Measurements from ENCODE around the gene MTFP1.
"Not testable (repeated sequence)": the region's sequence is repeated elsewhere in the genome, so short reads cannot be mapped to it uniquely, and the experiment has no call there.

The MTFP1 gene

GRCh38 chr22:30426388-30427353, 1.1 kb downstream of the MTFP1 start:
- DNase-seq = peak; percentile 34

GRCh38 chr22:30427871-30428270, 2.3 kb downstream of the MTFP1 start:
- DNase-seq = no peak

GRCh38 chr22:30429887-30430286, 4.3 kb downstream of the MTFP1 start:
- no peak for DNase-seq

GRCh38 chr22:30430933-30431332, 5.4 kb downstream of the MTFP1 start:
- no peak for DNase-seq

GRCh38 chr22:30432096-30432495, 6.5 kb downstream of the MTFP1 start:
- no peak for DNase-seq

- no peak for DNase-seq
Observed at GRCh38 chr22:30432520-30432919, 7.0 kb downstream of the MTFP1 start.

- DNase-seq = no peak
Observed at GRCh38 chr22:30433227-30433626, 7.7 kb downstream of the MTFP1 start.

- no peak for DNase-seq
Observed at GRCh38 chr22:30433773-30434172, 8.2 kb downstream of the MTFP1 start.

GRCh38 chr22:30434843-30435242, 9.3 kb downstream of the MTFP1 start:
- DNase-seq = no peak

GRCh38 chr22:30435674-30436126, 10.1 kb downstream of the MTFP1 start:
- no peak for DNase-seq

GRCh38 chr22:30436196-30436595, 10.6 kb downstream of the MTFP1 start:
- DNase-seq = no peak

- no peak for DNase-seq
Observed at GRCh38 chr22:30438559-30438958, 13.0 kb downstream of the MTFP1 start.

- DNase-seq = no peak
Observed at GRCh38 chr22:30439226-30439625, 13.7 kb downstream of the MTFP1 start.

GRCh38 chr22:30439836-30440235, 14.3 kb downstream of the MTFP1 start:
- no peak for DNase-seq

- DNase-seq = no peak
Observed at GRCh38 chr22:30441088-30441487, 15.5 kb downstream of the MTFP1 start.

GRCh38 chr22:30444632-30445437, 19.3 kb downstream of the MTFP1 start:
- peak; percentile 20 for DNase-seq

- DNase-seq = no peak
Observed at GRCh38 chr22:30445438-30446145, 20.0 kb downstream of the MTFP1 start.

GRCh38 chr22:30447656-30448055, 22.1 kb downstream of the MTFP1 start:
- DNase-seq = no peak

- DNase-seq = not testable (repeated sequence)
Observed at GRCh38 chr22:30451488-30451887, 25.9 kb downstream of the MTFP1 start.

GRCh38 chr22:30452861-30453260, 27.3 kb downstream of the MTFP1 start:
- no peak for DNase-seq

- DNase-seq = no peak
Observed at GRCh38 chr22:30453731-30454510, 28.4 kb downstream of the MTFP1 start.

Data from NCI-H774 (cell line).